GM12878 (cell line): ENCODE measurements around the gene FAM171A1.

Experiments
- MAX ChIP-seq: IDR thresholded peaks from 2 replicates; pipeline ENCODE4 v1.6.1; 2012; ENCODE audit warnings: low read depth, low read length, improper control_type of control experiment
- NRF1 ChIP-seq: conservative IDR thresholded peaks from 2 replicates; pipeline ENCODE4 v1.6.1; 2011; ENCODE audit warnings: mild to moderate bottlenecking, low read depth, low read length, improper control_type of control experiment
- RAD21 ChIP-seq: IDR thresholded peaks from 2 replicates; pipeline ENCODE4 v1.6.1; 2011; ENCODE audit warnings: mild to moderate bottlenecking, low read depth, low read length, moderate library complexity; ENCODE audit not compliant: insufficient read depth
- STAT1 ChIP-seq: fragments of 450-650 bp; conservative IDR thresholded peaks from 2 replicates; pipeline ENCODE4 v1.6.1; 2014; ENCODE audit warnings: antibody characterized with exemption, mild to moderate bottlenecking
- TF ChIP-seq, protein P1 (sequence below): IDR thresholded peaks from 2 replicates; pipeline ENCODE4 v1.6.1; 2012; ENCODE audit warnings: low read depth, low read length, improper control_type of control experiment

DNA sequence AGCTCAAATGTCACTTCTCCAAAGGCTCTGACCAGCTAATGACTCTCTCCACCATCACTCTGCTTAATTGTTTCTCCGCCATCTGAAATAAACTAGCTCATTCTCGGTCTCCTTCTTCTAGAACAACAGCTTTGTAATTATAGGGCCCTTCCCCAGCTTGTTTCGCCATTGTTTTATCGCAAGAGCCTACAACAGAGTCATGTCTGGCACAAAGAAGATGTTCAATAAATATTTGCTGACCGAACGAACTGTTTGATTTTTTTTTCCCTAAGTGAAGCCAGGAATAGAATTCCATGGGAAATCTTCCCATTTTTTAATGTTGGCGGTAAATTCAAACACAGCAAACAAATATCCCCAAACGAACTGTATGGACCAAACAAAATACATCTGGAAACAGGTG lies 138.8 kb downstream of the FAM171A1 start:
- TF ChIP-seq RAD21 (no peak), NRF1 (no peak), STAT1 (no peak), MAX (no peak)
- TF ChIP-seq, protein P1, sequence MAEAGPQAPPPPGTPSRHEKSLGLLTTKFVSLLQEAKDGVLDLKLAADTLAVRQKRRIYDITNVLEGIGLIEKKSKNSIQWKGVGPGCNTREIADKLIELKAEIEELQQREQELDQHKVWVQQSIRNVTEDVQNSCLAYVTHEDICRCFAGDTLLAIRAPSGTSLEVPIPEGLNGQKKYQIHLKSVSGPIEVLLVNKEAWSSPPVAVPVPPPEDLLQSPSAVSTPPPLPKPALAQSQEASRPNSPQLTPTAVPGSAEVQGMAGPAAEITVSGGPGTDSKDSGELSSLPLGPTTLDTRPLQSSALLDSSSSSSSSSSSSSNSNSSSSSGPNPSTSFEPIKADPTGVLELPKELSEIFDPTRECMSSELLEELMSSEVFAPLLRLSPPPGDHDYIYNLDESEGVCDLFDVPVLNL: no peak
